ENCODE measurements around the gene SIPA1L3. TPM values are rescaled to one million over a fixed set of nuclear protein-coding genes. Genes with fewer than 3 reads are reported as not detected.

The SIPA1L3 gene
- total and polyA plus RNA-seq, 9 of the 15 experiments (the other 6 are each of a cell fraction or from before 2014, with no cell fraction given): 0.01 to 6.1 (median 2.5) TPM

DNA sequence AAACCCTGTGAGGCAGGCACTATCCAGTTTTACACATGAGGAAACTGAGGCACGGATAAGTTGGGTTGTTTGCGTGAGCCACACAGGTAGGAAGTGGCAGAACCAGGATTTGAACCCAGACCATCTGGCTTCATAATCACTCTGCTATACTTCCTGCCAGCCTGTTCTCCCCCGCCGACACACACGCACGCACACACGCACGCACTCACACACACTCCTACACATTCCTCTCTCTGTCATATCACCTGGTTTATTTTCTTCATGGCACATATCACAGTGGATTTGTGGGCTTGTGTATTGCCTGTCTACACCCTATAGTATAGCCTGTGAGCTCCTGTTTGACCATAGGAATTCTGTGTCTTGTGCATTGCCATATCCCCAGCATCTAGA lies 140.0 kb downstream of the SIPA1L3 start:
- intact Hi-C loops (cut with micrococcal nuclease): no loop called here
- Histone ChIP-seq H3K27me3 (ENCODE audit: control insufficient read depth in 2 of 2, insufficient read depth in 2 of 2, low read length in 2 of 2) (peaks cover 13 to 36% of the 10 kb centered on the region in 2 experiments; a peak in 4 of 5 replicates), H3K36me3 (ENCODE audit: control insufficient read depth, insufficient read depth, low read length) (no peaks in the 10 kb centered on the region), H3K9me1 (ENCODE audit: control insufficient read depth, insufficient read depth, low read length) (no peaks in the 10 kb centered on the region), H3K9ac (ENCODE audit: insufficient read depth in 1 of 2, low read depth in 2 of 2, low read length in 2 of 2) (no peak overlapping the region), H4K20me1 (replicated peaks; ENCODE audit: control insufficient read depth, insufficient read depth, low read length) (peaks cover 8% of the 10 kb centered on the region; the same call in 1 of the 2 replicates), H3K4me3 (no peak overlapping the region), H3K79me2 (ENCODE audit: control insufficient read depth, insufficient read depth, low read length) (no peaks in the 10 kb centered on the region), H2AFZ (ENCODE audit: low read depth, low read length) (no peak overlapping the region), H3K9me3 (replicated peaks; ENCODE audit: control insufficient read depth, insufficient read depth, low read depth, low read length) (no peaks in the 10 kb centered on the region), H3K4me1 (replicated peaks in 1 of 2; ENCODE audit: control insufficient read depth in 2 of 2, insufficient read depth in 2 of 2, low read length in 2 of 2) (no peaks in the 10 kb centered on the region; a peak in 1 of 5 replicates), H3K4me2 (ENCODE audit: insufficient read depth, low read length) (no peak overlapping the region), H3K27ac (ENCODE audit: extremely low read depth, low read depth, low read length) (no peak overlapping the region)
- FAIRE-seq (no peak), DNase-seq (ENCODE audit: extremely low read depth in 1 of 4, low spot score in 3 of 4) (no peak), ATAC-seq (no peak)
- WGBS (ENCODE audit: insufficient coverage, low coverage, missing lambda C conversion rate): 29% methylated on average over 8 of the region's 8 CpGs
- in situ Hi-C loops (cut with MboI): no loop called here
- ChIA-PET POLR2A (no interaction called here), CTCF (ENCODE audit: low intra/inter-chr PET ratio) (no interaction called here)
- no TSS peak for BruUV-seq (replicated peaks)
- TF ChIP-seq POLR2B (IDR thresholded peaks at IDR 0.05; ENCODE audit: low read depth, partially characterized antibody) (no peak), HNRNPH1 (optimal IDR thresholded peaks at IDR 0.05; ENCODE audit: low read depth, low read length) (no peak), SMAD1 (IDR thresholded peaks at IDR 0.05; ENCODE audit: low read depth, low read length, partially characterized antibody) (no peak), MEF2D (tag; conservative IDR thresholded peaks at IDR 0.05; ENCODE audit: low read depth) (no peak), ZC3H4 (CRISPR knock-in tag; IDR thresholded peaks at IDR 0.05; ENCODE audit: borderline replicate concordance) (no peak)
- TF ChIP-seq, protein P1, sequence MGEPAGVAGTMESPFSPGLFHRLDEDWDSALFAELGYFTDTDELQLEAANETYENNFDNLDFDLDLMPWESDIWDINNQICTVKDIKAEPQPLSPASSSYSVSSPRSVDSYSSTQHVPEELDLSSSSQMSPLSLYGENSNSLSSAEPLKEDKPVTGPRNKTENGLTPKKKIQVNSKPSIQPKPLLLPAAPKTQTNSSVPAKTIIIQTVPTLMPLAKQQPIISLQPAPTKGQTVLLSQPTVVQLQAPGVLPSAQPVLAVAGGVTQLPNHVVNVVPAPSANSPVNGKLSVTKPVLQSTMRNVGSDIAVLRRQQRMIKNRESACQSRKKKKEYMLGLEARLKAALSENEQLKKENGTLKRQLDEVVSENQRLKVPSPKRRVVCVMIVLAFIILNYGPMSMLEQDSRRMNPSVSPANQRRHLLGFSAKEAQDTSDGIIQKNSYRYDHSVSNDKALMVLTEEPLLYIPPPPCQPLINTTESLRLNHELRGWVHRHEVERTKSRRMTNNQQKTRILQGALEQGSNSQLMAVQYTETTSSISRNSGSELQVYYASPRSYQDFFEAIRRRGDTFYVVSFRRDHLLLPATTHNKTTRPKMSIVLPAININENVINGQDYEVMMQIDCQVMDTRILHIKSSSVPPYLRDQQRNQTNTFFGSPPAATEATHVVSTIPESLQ (CRISPR knock-in tag; IDR thresholded peaks at IDR 0.05): no peak
- TF ChIP-seq, protein P2, sequence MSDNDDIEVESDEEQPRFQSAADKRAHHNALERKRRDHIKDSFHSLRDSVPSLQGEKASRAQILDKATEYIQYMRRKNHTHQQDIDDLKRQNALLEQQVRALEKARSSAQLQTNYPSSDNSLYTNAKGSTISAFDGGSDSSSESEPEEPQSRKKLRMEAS (CRISPR knock-in tag; IDR thresholded peaks at IDR 0.05): no peak

Data from K562 (cell line).